Measurements from ENCODE around the gene BICD1. TPM values are rescaled to one million over a fixed set of nuclear protein-coding genes. Genes with fewer than 3 reads are reported as not detected.
A peak's percentile ranks its signal among the peaks of the same experiment; 100 is the strongest.

The BICD1 gene
- total RNA-seq, 1 donor from 2014 or later = 95.0 TPM

- no peak for ATAC-seq
- no peak for DNase-seq (ENCODE audit: low spot score)
- intact Hi-C loops (cut with DNase I) = no loop called here
Observed at GRCh38 chr12:32357601-32358249, 251.1 kb downstream of the BICD1 start.

DNA sequence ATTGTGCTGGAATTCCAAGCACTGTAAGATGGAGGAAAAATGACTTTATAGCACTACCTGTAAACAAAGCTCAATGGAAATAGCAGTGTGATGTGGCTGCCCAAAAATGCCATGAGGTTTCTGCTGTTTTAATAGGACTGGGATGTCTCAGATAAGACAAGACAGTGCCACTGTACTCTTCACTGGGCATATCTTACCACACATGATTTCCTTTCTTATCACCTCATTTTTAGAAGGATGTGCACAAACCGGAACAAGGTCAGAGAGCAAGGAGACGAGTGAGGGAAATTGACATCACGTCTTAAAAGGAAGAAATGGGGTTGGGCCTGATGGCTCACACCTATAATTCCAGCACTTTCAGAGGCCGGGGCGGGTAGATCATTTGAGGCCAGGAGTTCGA is 254.3 kb downstream of the BICD1 start:
- DNase-seq (ENCODE audit: low spot score) (no peak), ATAC-seq (no peak)
- intact Hi-C loops (cut with DNase I) = loop anchor here (10.0 kb wide), 1 partner anchor 314 kb away; the partner anchor contains the start of gene DNM1L

DNA sequence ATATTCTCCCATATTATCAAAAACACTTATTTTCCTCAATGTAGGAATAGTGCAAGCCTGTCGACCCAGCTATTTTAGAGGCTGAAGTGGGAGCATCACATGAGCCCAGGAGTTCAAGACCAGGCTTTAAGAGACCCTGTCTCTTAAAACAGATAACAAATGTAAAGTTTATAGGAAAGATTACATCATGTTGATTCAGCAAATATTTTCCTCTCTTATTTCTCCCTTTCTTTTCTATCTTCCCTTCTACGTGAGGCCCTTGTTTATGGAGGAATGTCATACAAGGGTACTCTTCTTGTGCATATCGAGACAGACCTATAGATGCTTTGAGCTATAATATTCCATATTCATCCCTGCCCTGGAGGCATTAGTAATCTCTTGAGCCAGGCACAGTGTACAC is 256.2 kb downstream of the BICD1 start:
- no peak for DNase-seq (ENCODE audit: low spot score)
- no peak for ATAC-seq
- intact Hi-C loops (cut with DNase I) = loop anchor here (10.0 kb wide), 1 partner anchor 312 kb away; the partner anchor contains the start of gene DNM1L

- ATAC-seq = peak; percentile 69
- intact Hi-C loops (cut with DNase I) = loop anchor here (10.0 kb wide), 1 partner anchor 309 kb away; the partner anchor contains the start of gene DNM1L
- DNase-seq (ENCODE audit: low spot score) = no peak
Observed at GRCh38 chr12:32365473-32366064, 258.9 kb downstream of the BICD1 start.

DNA sequence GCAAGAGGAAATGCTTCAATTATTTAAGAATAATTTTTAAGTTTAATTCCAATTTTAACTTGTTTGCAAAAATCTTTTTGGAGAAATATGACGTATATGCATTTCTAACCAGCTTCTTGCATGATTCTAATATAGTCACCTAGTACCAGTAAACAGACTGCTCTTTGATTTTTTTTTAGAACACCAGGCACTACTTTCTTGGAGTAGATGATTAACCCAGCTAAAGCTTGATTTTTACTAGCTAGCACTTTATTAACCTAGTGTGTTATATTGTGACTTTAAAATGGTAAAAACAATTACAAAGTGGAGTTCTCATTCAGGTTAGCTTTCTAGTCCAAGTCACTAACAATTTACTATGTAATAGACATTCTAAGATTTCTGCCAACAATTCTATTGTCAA is 260.1 kb downstream of the BICD1 start:
- intact Hi-C loops (cut with DNase I) = loop anchor here (10.0 kb wide), 1 partner anchor 308 kb away; the partner anchor contains the start of gene DNM1L
- no peak for ATAC-seq
- no peak for DNase-seq (ENCODE audit: low spot score)

DNA sequence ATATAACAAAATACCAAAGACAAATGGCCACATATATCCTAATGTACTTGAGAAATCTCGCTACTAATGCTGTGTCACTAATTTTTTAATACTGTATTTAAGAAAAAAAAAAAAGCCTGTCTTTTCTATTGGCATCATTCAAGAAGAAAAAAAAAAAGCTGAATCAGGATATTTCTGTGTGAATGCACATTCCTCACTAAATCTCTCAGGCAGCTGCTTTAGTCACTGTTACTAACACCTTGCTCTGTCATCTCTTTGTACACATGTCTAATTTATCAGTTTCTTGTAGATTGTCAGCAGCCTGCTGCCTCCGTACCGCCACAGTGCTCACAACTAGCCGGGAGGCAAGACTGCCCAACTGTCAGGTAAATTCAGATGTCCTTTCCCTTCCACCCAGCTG is 260.7 kb downstream of the BICD1 start:
- intact Hi-C loops (cut with DNase I) = loop anchor here (10.0 kb wide), 1 partner anchor 307 kb away; the partner anchor contains the start of gene DNM1L
- no peak for ATAC-seq
- DNase-seq (ENCODE audit: low spot score) = no peak

DNA sequence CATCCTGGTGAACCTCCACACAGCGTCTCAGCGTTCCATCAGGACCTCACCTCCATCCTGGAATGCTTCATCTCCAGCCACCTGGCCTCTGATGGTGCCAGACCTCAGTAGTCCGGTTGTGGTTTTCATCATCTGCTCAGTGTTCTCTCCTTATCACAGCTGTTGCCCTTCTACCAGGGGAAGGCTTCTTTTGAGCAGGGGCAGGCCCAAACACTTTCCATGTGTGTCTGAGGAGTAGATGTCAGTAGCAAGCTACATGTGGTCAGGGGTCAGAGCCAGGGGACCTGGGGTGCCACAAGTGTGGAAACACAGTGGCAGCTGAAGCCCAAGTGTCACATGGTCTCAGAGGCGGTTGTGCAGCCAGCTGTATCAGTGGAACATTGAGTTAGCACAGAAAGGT is 262.6 kb downstream of the BICD1 start:
- intact Hi-C loops (cut with DNase I) = loop anchor here (10.0 kb wide), 1 partner anchor 306 kb away; the partner anchor contains the start of gene DNM1L
- DNase-seq (ENCODE audit: low spot score) = no peak

DNA sequence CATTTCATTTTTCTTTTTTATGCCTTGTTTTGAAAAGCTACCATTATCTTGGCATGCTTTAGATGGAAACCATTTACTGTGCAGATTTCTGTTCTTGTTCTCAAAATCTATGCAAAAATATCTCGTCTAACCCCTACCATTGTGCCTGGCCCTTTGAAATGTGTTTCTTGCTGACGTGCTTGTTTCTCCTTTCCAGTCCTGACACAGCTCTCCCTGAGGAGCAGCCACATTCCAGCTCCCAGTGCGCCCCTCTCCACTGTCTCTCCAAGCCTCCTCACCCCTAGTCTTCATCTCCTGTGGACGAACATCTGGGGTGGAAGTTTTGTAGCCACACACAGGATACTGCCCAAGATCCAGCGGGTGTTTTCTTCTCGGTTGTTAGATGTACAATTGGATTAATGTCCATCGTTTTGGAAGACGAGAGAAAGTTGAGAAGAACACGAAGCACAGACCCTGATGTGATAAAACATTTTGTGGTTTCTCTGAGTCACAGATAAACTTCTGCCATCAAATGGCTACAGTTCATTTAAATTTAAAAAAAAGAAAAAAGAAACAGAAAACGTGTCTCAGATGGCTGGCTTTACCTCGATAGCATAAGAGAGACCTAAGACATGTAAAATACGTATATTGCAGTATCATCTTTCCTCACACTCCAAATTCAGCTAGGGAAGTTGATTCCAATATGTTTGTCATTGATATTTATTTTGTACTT is 270.9 kb downstream of the BICD1 start:
- ATAC-seq (no peak), DNase-seq (ENCODE audit: low spot score) (no peak)
- intact Hi-C loops (cut with DNase I) = no loop called here

More for the DNA sequence above, 262.6 kb downstream of the BICD1 start:
- no peak for ATAC-seq

- intact Hi-C loops (cut with DNase I) = no loop called here
- ATAC-seq (no peak), DNase-seq (ENCODE audit: low spot score) (no peak)
Observed at GRCh38 chr12:32379213-32379612, 272.6 kb downstream of the BICD1 start.

DNA sequence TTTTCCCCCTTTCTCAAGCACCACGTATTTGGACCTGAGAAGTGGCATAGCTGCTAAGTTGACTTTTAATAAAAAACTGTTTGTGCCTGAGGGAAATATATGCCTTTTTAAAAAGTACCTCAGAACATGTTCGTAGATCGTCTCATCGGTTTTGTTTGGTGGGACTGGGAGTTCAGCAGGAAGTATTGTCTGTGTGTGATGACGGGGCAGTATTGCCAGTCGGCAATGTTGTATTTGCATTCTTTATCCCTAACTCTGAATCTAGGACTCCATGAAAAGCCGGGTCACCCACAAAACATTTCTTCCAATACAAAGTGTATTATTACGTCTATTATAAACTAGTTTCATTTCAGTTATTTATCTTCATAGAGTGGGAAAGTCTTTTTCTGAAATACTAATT is 273.0 kb downstream of the BICD1 start:
- DNase-seq (ENCODE audit: low spot score) (no peak), ATAC-seq (no peak)
- intact Hi-C loops (cut with DNase I) = no loop called here

- ATAC-seq (no peak), DNase-seq (ENCODE audit: low spot score) (no peak)
- intact Hi-C loops (cut with DNase I) = no loop called here
Observed at GRCh38 chr12:32382226-32382625, 275.6 kb downstream of the BICD1 start.

DNA sequence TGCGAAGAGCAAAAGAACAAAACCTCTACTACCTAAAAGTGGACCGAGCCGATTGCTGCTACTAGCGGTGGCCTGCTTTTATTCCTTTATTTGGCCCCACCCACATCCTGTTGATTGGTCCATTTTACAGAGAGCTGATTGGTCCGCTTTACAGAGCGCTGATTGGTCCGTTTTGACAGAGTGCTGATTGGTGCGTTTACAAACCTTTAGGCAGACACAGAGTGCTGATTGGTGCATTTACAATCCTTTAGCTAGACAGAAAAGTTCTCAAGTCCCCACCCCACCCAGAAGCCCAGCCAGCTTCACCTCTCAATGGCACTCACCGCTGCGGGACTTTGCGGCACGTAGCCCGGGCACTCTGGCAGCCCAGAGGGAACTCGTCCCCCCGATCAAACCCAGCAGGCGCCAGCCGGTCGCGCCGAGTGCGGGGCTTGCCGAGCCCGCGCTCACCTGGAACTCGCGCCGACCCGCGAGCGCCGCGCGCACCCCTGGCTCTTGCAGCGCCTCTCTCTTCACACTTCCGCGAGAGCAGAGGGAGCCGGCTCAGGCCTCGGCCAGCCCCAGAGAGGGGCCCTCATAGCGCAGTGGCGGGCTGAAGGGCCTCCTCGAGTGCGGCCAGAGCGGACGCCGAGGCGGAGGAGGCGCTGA is 284.0 kb downstream of the BICD1 start:
- DNase-seq (ENCODE audit: low spot score) = no peak
- intact Hi-C loops (cut with DNase I) = no loop called here

DNA sequence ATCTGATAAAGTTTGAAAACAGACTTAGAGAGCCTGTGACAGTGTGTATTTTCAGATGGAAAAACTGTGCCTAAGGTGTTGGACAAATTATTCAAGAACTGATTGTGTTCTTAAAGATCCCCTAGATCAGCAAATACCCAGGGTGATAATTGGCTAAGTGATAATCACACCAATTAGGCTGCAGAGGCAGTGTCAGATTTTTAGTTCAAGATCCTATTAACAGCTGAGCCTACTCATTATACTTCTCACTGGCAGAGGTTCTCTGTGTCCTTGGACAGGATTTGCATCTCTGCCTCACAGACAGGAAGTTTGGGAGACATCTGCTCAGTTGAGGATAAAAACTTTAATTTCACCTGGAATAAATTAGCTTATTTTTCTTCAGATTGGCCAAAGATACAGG is 288.4 kb downstream of the BICD1 start:
- ATAC-seq (no peak), DNase-seq (ENCODE audit: low spot score) (no peak)
- intact Hi-C loops (cut with DNase I) = no loop called here

More for the DNA sequence above, 284.0 kb downstream of the BICD1 start:
- ATAC-seq = no peak

- DNase-seq (ENCODE audit: low spot score) = no peak
- no peak for ATAC-seq
- intact Hi-C loops (cut with DNase I) = no loop called here
Observed at GRCh38 chr12:32397696-32398095, 291.0 kb downstream of the BICD1 start.

DNA sequence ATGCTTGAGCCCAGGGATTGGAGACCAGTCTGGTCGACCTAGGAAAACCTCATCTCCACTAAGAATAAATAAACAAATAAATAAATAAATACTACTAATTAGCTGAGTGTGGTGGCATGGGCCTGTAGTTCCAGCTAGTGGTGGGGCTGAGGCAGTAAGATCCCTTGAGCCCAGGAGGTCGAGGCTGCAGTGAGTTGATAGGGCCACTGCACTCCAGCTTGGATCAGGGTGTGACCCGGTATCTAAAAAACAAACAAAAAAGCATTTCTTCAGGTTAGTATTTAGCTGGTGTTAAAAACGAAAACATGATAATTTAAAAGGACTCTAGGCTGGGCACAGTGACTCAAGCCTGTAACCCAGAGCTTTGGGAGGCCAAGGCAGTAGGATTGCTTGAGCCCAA is 291.5 kb downstream of the BICD1 start:
- no peak for ATAC-seq

GRCh38 chr12:32398816-32399369 is 292.2 kb downstream of the BICD1 start:
- intact Hi-C loops (cut with DNase I) = no loop called here
- no peak for ATAC-seq
- no peak for DNase-seq (ENCODE audit: low spot score)

More for the DNA sequence above, 291.5 kb downstream of the BICD1 start:
- DNase-seq (ENCODE audit: low spot score) = no peak
- intact Hi-C loops (cut with DNase I) = no loop called here

DNA sequence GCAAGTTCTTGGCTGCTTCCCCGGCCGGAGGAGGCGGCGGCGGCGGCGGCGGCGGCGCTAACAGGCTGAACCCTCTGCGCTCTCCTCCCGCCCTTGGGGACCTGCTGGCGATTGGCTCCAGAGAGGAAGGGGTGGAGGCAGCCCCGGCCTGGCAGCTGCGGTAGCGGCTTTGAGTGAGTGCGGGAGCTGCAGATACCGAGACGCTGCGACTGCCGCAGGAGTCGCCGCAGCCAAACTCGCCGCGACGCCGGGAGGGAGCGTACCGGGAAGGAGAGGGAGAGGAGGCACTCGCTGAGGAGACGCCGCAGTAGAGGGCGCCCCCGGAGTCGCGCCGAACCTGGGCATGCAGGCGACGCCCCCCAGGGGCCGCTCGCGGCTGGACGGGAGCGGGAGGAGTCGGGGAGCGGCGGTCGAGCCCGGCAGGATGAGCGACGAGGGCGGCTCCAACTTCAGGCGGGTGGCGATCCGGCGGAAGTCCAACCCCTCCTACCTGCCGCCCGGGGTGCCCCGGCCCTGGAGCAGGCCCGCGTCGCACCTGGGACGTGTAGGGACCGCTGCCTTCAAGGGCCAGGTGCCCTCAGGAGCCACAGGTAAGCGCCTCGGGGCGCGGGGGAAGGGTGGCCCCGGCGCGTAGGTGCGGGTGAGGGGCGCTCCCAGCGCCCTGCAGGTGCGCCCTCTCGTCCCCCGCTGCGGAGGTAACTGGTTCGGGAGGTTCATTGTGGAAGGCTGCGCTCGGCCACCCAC is 292.9 kb downstream of the BICD1 start, which contains the start of gene FGD4:
Gene FGD4, plus strand, starts transcription at position 189 of the 744 bp plus-strand sequence.
- ATAC-seq = peak; percentile 96
- DNase-seq (ENCODE audit: low spot score) = peak; percentile 86
- intact Hi-C loops (cut with DNase I) = no loop called here

- DNase-seq (ENCODE audit: low spot score) = no peak
- ATAC-seq = no peak
- intact Hi-C loops (cut with DNase I) = no loop called here
Observed at GRCh38 chr12:32400114-32400672, 293.5 kb downstream of the BICD1 start.

Data from sciatic nerve (tissue), 2 donors.